Measurements from ENCODE around the gene PAGR1.

PAGR1 gene

GRCh38 chr16:29842732-29843346 is 26.9 kb downstream of the PAGR1 start:
- intact Hi-C loops (cut with DNase I; ENCODE audit: low total_unique reads): no loop called here
- Histone ChIP-seq H3K27ac (no peak overlapping the region), H3K27me3 (no peaks in the 10 kb centered on the region), H3K9me3 (no peaks in the 10 kb centered on the region), H3K4me3 (no peak overlapping the region), H3K36me3 (peaks cover 75 to 100% (median 90%) of the 10 kb centered on the region in 3 donors), H3K4me1 (no peaks in the 10 kb centered on the region)
- TF ChIP-seq CTCF (IDR thresholded peaks at IDR 0.05): no peak
- DNase-seq: no peak

GRCh38 chr16:29843931-29844330 is 28.0 kb downstream of the PAGR1 start:
- intact Hi-C loops (cut with DNase I; ENCODE audit: low total_unique reads): no loop called here
- Histone ChIP-seq H3K4me3 (no peak overlapping the region), H3K27ac (no peak overlapping the region), H3K4me1 (no peaks in the 10 kb centered on the region), H3K27me3 (no peaks in the 10 kb centered on the region), H3K36me3 (peaks cover 66 to 92% (median 83%) of the 10 kb centered on the region in 3 donors), H3K9me3 (no peaks in the 10 kb centered on the region)
- DNase-seq: no peak
- no peak for TF ChIP-seq CTCF (IDR thresholded peaks at IDR 0.05)

GRCh38 chr16:29844575-29845331 is 28.8 kb downstream of the PAGR1 start:
- Histone ChIP-seq H3K4me1 (peaks cover 0 to 4% (median 0%) of the 10 kb centered on the region in 4 donors), H3K9me3 (no peaks in the 10 kb centered on the region), H3K4me3 (no peak overlapping the region), H3K27me3 (no peaks in the 10 kb centered on the region), H3K36me3 (peaks cover 60 to 83% (median 75%) of the 10 kb centered on the region in 3 donors), H3K27ac (no peak overlapping the region)
- TF ChIP-seq CTCF (IDR thresholded peaks at IDR 0.05): no peak
- intact Hi-C loops (cut with DNase I; ENCODE audit: low total_unique reads): loop anchor here (5.0 kb wide), 1 partner anchor 147 kb away; no protein-coding TSS in a partner anchor
- no peak for DNase-seq

- intact Hi-C loops (cut with DNase I; ENCODE audit: low total_unique reads): loop anchor here (5.0 kb wide), 1 partner anchor 148 kb away; no protein-coding TSS in a partner anchor
- DNase-seq: no peak
- no peak for TF ChIP-seq CTCF (IDR thresholded peaks at IDR 0.05)
- H3K36me3 ChIP-seq: peaks cover 51 to 74% (median 66%) of the 10 kb centered on the region in 3 donors
- H3K4me3 ChIP-seq: no peak overlapping the region
- no peak overlapping the region for H3K27ac ChIP-seq
- no peaks in the 10 kb centered on the region for H3K9me3 ChIP-seq
- H3K27me3 ChIP-seq: no peaks in the 10 kb centered on the region
- peaks cover 0 to 5% (median 0%) of the 10 kb centered on the region in 4 donors for H3K4me1 ChIP-seq
Observed at GRCh38 chr16:29845656-29846055, 29.7 kb downstream of the PAGR1 start.

- H3K4me1 ChIP-seq: peaks cover 0 to 5% (median 0%) of the 10 kb centered on the region in 4 donors
- TF ChIP-seq CTCF (IDR thresholded peaks at IDR 0.05): peak; percentile 78 to 91
- no peaks in the 10 kb centered on the region for H3K9me3 ChIP-seq
- no peaks in the 10 kb centered on the region for H3K27me3 ChIP-seq
- no peak overlapping the region for H3K4me3 ChIP-seq
- DNase-seq: peak; percentile 68 to 86
- H3K27ac ChIP-seq: no peak overlapping the region
- peaks cover 32 to 44% (median 41%) of the 10 kb centered on the region in 3 donors for H3K36me3 ChIP-seq
- intact Hi-C loops (cut with DNase I; ENCODE audit: low total_unique reads): loop anchor here (5.0 kb wide), 1 partner anchor 151 kb away; no protein-coding TSS in a partner anchor
Observed at GRCh38 chr16:29848420-29849297, 32.7 kb downstream of the PAGR1 start.

All from tibial artery (tissue), 4 donors.